HG03280 (cell line): Measurements from ENCODE around the gene FAM222A.

Experiments
- ATAC-seq: cut with Tn5 transposase; IDR thresholded peaks from one replicate; pipeline ENCODE4 v1.9.1; 2021; ENCODE audit warnings: mild to moderate bottlenecking, moderate library complexity; ENCODE audit not compliant: unreplicated experiment

Gene FAM222A

DNA sequence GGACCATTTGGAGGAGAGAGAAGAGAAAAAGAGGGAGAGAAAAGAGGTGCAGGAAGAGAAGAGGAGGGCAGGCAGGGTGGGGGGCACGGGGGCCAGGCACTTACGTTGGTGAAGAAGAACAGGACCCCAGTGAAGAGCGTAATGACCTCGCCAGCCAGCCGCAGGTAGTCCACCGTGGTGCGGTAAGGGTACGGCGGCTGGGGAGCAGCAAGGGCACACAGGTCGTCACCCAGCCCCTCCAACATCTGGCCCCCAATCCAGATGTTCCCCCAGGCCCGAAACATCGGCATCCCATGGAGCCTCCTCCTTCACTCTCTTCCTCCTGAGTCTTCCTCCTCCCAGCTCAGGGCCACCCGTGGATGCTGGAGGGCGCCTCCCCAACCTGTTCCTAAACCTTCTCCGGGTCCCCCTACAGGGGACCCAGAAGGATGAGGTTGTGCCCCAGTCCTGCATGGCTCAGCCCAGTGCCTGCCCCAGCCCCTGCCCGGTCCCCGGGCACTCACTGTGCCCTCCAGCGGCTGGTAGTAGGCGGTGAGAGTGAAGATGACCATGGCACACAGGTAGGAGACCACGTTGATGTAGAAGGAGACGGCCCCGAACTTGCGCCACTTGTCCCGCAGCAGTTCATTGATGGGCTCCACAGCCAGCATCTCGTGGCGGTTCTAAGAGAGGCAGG is 80.3 kb downstream of the FAM222A start:
- no peak for ATAC-seq

DNA sequence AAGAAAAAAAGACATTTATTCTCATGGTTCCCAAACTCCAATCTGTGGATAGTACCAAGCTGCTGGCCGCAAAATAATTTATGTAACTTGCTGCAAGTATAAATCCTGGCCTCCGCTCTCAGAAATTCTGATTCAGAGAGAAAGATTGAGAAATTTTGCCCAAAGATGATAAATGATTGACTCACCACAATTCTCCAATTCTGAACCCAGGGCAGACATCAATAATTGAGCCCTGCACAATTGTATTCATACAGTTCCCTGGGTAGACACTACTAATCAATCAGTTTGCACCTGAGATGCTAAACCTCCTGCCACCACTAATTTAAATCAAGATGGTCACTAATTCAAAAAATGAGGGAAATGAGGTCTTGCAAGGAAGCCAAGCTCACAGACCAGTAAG is 81.4 kb downstream of the FAM222A start:
- ATAC-seq: no peak

DNA sequence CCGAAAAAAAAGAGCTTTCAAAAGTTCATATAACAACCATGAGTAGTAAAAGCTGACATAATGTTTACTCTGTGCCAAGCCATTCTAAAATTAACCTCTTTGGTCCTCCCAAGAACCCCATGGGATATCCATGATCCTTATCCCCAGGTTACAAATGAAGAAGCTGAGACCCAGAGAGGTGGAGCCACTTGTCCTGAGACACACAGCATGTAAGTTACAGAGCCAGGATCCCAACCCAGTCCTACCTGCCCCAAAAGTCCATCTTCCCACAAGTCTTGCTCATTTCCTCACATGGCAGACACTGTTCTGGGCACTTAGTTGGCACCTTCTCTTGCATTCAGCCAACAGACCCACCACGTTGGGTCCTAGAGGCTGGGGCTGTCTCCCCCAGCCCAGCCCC is 82.4 kb downstream of the FAM222A start:
- ATAC-seq: no peak

DNA sequence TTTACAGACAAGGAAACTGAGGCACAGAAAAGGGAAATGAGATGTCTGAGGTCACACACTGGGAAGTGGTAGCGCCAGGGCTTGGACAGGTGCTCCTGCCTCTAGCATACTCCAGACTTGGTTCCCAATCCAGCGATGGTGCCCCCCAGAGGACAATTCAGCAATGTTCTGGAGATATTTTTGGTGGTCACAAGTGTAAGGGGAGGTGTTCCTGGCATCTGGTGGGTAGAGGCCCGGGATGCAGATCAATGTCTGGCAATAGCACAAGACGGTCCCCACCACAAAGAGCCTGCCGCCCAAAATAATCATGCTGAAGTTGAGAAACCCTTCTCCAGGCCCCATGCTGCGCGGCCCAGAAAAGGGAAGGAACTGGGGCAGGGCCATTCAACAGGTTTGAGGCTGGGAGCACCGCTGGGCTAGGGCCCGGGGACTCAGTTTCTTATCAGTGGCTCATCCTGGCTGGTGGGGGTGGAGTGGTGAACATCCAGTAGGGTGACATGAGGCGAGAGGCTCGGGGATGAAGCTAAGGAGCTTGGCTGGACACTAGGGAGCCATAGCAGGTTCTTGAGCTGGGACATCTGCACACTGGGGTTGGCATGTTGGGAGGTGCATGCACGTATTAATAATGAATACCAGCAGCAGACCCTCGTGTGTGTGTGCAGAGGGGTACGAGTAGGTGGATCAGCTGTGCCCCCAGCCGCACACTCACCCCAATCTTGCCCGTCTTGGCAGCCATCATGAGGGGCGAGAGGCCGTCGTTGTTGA is 84.5 kb downstream of the FAM222A start:
- no peak for ATAC-seq

DNA sequence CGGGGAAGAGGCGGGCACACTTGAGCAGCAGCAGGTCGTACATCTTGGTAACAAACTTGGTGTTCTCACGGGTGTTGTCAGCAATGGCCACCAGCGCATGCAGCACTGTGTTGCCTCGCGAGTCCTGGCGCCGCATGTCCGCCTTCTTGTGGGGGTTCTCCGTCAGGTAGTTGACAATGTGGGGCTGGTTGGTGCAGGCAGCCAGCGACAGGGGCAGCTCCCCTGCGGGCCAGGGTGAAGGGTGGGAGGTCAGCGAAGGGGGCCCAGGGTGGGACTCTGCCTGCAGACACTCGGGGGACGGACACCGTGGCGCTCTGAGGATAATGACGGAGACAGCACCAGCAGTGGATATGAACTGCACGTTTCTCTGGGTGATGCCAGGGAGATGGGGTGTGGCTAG is 85.1 kb downstream of the FAM222A start:
- ATAC-seq: no peak

DNA sequence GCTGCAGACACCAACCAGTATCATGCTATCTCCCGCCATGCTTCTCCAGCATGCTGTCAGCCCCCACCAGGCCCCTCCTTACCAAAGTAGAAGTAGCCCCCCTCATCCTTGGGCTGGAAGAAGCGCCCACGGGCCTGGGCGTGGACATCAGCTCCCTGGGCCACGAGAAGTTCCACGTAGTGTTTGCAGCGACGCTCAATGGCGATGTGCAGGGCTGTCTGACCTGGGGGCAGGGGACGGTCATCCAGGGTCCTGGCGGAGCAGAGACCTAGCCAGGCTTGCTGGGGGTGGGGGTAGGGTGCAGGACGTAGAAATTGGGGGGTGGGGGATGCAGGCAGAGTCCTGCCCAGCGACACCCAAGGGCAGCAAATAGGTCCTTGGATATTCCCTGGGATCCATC is 86.9 kb downstream of the FAM222A start:
- no peak for ATAC-seq

DNA sequence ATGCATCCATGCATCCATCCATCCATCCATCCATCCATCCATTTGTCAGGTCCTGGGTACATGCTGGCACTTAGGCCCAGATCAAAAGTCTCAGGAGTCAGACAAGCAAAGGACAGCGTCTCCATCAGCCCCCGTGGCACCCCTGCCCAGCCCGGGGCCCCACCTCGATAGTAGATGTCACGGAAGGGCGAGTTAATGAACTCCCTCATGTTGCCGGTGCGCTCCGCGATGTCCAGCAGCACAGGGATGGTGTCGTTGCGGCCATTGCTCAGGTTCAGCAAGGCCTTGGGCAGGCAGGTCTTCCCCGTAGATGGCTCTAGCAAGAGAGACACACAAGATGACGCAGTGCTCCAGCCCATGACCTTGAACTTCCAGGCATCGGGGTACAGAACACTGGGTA is 89.2 kb downstream of the FAM222A start:
- no peak for ATAC-seq

DNA sequence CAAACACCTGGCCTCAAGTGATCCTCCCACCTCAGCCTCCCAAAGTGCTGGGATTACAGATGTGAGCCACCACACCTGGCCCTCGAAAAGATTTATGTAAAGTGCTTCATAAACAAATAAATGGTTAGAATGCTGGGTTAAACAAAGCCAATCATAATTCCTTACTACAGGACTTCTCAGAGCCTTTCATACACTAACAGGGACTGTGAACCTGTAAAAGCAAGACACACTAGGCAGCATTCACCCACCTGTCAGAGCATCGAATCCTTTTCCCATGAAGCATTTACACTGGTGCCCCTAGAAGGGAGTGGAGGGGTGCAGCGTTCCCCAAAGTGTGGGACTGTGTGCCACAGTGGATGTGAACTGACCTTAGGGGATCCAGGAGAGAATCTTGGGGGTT is 90.1 kb downstream of the FAM222A start:
- no peak for ATAC-seq

DNA sequence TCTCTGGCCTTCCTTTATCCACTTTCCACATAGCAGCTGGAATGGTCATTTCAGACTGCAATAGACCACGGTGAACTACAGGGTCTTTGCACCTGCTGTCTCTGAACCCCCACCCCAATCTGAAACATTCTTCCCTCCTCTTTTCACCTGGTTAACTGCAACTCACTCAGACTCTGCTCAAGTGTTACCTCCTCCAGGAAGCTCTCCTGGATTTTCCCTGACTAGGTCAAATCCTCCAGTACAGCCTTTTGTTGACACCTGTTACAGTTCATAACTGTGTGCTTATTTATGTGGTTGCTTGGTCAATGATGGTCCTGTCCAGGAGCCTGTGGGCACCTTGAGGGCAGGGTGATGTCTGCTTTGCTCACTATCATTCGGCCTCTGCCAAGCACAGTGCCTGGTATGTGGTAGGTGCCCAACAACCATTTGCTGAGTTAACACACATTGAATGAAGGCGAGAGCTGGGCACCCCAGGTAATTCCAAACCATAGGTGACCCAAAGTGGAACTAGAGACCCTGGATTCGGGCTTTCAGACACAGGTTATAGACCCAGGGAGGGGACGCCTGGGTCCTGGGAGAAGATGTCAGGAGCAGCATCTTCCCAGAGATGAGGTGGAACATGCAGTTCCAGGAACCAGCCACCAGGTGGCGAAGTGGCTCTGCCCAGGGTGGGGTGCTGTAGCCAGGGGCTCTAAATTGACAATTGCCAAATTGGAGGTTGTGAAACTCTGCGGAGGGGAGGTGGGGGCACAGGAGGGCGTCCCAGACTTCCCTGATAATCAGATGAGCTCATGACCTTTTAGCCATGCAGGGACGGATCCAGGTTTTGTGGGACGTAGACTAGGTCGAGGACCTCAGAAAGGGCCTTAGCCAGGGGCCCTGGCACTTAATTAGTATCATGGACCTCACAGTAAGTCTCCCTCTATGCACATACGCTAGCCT is 91.5 kb downstream of the FAM222A start:
- no peak for ATAC-seq

DNA sequence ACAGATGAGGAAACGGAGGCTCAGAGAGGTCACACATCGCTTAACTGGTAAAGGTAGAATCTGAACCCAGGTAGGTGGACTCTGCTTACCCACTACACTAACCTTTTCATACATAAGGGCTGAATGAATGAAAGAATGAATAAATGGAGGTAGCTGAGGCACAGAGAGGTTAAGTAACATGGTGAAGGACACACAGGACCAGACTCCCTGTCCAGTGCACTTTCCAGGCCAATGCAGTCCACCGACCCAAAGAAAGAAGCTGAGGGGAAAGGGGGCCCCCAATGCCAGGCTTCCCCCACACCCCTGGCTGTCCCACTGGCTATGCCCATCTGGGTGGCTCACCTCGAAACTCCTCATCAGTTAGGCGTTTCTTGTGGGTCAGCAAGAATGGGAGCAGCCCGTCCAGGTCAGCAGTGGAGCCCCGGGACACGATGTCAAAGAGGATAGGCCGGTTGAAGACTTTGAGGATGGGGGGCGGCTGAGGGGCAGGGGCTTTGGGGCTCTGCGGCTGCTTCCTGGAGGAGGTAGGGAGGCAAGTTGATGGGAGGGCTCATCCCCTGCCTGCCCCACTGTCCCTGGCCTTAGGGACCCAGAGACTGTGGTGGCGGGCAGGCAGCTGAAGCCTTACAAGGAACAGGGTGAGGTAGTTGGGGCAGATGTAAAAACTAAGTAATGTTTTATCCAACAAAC is 94.5 kb downstream of the FAM222A start:
- no peak for ATAC-seq

DNA sequence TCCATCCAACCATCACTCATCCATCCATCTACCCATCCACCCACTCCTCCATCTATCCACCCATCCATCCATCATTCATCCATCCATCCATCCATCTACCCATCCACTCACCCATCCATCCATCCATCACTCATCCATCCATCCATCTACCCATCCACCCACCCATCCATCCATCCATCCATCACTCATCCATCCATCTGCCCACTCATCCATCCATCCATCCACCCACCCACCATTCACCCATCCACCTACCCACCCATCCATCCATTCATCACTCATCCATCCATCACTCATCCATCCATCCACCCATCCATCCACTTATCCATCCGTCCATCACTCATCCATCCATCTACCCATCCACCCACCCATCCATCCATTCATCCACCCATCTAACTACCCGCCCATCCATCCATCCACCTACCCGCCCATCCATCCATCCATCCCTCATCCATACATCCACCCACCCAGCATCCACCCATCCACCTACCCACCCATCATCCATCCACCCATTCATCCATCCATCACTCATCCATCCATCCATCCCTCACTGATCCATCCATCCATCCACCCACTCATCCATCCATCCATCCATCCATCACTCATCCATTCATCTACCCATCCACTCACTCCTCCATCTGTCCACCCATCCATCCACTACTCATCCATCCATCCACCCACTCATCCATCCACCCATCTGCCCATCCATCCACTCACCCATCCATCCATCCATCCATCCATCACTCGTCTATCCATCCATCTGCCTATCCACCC is 95.4 kb downstream of the FAM222A start:
- no peak for ATAC-seq

DNA sequence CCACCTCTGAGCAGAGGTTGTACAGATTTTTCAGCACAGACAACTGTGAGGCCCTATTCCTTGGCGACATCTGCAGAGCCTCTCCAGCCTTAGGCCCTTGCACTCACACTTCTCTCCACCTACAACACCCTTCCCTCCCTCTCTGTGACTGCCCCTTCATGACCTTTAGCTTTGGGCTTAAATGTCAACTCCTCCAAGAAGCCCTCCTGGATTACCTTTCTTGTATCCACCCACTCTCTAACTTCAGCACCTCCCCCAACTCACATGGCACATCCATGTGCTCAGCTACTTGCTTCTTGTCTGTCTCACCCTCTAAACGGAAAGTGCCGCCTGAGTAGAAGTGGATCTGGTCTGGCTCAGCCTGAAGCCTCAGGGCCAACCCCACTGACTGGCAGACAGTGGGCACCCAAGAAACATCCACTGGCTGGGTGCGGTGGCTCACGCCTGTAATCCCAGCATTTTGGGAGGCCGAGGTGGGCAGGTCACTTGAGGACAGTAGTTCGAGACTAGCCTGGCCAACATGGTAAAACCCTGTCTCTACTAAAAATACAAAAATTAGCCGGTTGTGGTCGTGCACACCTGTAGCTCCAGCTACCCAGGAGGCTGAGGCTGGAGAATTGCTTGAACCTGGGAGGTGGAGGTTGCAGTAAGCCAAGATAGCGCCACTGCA is 97.5 kb downstream of the FAM222A start:
- ATAC-seq: no peak

DNA sequence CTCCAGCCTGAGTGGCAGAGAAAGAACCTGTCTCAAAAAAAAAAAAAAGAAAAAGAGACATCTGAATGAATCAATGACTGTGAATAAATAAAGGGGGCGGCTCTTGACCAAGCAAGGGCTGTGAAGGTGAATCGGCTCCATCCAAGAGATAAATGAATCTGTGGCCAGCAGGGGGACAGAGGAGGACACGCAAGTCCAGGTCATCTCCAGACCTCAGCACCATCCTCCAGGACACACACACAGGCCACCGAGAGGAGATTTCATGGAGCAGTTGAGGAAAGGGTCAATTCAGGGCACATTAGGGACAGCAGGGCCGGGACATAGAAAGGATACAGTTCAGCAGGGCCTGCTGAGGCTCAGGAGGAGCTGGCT is 98.0 kb downstream of the FAM222A start:
- no peak for ATAC-seq

DNA sequence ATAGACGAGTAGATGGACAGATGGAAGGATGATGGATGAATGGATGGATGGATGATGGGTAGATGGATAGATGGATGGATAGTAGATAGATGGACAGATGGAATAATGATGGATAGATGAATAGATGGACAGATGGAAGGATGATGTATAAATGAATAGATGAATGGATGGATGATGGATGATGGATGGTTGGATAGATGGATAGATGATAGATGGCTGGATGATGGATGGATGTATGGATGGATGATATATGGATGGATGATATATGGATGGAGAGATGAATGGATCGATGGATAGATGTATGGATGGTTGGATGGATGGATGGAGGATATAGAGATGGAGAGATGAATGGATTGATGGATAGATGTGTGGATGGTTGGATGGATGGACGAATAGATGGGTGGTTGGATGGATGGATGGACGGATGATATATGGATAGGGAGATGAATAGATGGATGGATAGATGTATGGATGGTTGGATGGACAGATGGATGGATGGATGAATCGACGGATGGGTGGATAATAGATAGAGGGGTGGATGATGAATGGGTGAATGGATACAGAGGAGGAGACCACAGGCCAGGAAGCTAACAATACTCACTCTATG is 100.3 kb downstream of the FAM222A start:
- ATAC-seq: no peak

DNA sequence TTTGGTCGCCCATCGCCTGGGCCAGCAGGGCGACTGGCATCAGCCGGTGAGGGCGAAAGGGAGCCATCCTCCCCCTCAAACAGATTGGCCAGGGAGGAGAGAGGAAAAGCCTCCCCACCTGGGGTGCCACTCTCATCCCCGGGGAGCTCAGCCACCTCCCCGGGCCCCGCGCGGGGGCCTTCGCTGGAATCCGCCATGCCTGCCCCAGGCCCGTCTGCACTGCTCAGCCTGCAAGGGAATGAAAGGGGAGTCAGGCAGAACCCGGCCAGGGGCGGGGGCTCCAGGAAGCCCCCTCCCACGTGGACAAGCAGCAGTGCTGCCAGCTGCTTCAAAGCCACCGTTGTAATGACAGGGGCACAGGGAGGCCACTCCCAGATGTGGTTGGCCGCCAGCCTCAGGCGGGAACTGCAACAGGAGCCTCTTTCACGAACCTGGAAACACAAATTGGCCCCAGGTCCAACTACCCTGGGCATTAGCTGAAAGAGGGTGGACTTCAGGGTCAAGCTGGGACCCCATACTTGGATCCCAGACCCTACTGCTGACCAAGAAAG is 101.0 kb downstream of the FAM222A start:
- no peak for ATAC-seq

DNA sequence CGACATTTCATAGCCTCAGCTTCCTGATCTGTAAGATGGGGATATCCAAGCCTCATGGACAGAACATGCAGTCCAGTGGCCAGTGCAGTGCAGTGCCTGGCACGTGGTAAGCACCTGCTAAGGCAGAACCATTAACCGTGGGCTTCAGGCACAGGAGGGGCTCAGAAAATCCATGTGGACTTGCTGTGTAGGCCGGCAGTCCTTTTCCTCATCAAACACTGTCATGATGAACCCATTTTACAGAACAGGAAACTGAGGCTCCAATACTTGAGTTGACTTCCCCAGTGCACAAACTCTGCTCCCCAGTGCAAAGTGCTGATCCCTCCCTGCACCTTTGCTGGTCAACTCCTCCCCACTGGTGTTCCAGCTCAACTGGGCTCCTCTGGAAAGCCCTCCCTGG is 101.6 kb downstream of the FAM222A start:
- ATAC-seq: no peak

DNA sequence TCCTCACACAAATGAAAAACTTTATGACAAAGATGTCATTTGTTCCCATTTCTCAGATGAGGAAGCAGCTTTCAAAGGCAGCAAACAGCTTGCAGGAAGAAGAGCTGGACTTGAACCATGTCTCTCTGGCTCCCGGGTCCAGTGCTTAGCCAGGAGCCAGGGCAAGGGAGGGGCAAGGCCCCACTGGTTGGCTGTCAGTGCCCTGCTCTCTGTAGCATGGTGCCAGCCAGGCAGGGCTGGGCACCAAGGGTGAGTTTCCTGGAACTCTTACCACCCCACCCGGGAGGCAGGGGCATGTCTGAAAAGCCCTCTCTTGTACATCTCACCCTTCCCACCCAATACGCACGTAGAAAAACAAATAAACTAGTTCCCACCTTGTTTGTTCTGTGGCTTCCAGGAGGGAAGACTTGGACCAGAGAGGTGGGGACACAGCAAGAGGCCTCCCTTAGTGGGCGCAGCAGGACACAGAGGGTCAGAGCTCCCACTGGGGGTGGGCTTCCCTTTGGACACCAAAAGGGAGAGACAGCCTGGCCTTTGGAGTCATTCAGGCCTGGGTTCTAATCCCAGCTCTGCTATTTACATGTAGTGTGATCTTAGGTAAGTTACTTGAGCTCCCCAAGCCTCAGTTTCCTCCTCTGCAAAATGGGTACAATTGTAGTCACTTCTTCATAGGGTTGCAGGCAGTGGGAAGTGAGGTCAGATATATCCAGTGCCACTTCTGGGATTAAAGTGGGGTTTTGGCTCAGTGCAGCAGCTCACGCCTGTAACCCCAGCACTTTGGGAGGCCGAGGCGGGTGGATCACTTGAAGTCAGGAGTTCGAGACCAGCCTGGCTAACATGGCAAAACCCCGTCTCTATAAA is 102.4 kb downstream of the FAM222A start:
- no peak for ATAC-seq

DNA sequence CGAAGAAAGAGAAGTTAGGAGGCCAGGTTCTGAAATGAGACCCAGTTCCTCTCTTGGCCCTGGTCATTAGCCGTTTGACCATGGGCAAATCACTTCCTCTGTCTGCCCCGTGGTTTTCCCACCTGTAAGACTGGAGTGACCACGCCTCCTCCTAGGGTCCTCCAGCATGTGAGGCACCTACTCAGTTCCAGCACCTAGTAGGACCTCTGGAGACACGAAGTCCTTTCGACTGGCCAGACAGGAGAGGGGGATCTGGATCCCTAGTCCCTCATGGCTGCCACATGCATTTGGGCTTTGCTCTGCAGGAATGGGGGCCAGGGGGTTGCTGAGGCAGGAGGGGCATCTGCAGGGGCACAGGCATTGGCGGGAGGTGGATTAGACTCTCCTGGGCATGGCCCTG is 103.2 kb downstream of the FAM222A start:
- no peak for ATAC-seq
